GM19025 (cell line): ENCODE data around the gene SGPP2.
"Not testable (repeated sequence)": the region's sequence is repeated elsewhere in the genome, so short reads cannot be mapped to it uniquely, and the experiment has no call there.

Source experiments
- ATAC-seq: cut with Tn5 transposase; IDR thresholded peaks from one replicate; pipeline ENCODE4 v1.9.1; 2021; ENCODE audit warnings: mild to moderate bottlenecking, low read depth, moderate library complexity; ENCODE audit not compliant: unreplicated experiment

SGPP2 gene

GRCh38 chr2:222424729-222425671 is 657 bp downstream of the SGPP2 start:
- peak; percentile 11 for ATAC-seq

GRCh38 chr2:222427646-222428301 is 3.4 kb downstream of the SGPP2 start:
- ATAC-seq: peak; percentile 46

GRCh38 chr2:222430071-222430470 is 5.7 kb downstream of the SGPP2 start:
- no peak for ATAC-seq

DNA sequence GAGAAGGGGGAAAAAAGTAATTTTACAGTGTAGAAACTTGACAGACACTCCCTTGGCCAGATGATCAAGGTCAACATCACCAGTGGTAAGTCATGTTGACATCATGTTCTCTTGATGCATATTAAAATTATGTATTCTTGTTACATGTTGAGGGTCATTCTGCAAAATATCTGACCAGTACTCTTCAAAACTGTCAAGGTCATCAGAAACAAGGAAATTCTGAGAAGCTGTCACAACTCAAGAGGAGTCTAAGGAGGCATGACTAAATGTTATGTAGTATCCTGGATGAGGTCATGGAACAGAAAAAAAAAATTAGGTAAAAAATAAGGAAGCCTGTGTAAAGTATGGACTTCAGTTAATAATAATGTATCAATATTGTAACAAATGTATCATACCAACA is 6.3 kb downstream of the SGPP2 start:
- ATAC-seq: no peak

DNA sequence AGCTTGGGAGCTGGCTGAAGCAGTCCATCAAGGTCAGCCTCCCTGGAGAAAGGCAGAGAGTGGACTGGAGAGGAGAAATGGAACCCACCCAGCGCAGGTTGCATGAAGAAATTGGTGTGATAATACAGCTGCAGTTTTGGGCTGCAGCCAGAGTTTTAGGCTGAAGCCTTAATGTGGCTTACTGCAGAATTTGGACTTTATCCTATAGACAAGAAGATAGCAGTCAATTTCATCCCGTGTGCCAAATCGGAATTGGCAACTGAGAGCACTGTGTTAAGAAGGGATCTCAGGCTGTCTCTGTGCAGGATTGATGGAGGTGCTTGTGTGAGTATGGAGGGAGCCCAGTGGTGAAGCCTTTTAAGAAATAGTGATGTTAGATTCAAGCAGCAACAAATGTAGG is 7.5 kb downstream of the SGPP2 start:
- ATAC-seq: no peak

GRCh38 chr2:222433332-222434173 is 9.2 kb downstream of the SGPP2 start:
- ATAC-seq: peak; percentile 61

DNA sequence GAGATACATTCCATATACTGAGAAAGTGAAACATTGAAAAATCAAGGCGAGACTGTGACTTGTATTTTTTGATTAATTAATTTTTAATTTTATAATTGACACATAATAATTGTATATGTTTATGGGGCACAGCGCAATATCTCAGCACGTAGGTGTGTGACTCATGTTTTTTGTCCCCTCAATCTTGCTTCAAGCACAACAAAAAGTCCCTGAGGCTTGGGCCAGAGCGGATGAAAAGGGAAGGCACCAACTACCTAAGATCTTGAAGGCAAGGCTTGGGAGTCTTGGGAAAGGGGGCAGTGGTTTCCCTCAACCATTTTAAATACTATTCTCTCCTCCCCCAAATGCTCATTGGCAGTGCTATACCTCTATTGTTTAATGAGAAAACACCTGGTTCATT is 9.9 kb downstream of the SGPP2 start:
- peak; percentile 43 for ATAC-seq

- ATAC-seq: not testable (repeated sequence)
These were observed 11.2 kb downstream of the SGPP2 start for GRCh38 chr2:222435400-222436039.

DNA sequence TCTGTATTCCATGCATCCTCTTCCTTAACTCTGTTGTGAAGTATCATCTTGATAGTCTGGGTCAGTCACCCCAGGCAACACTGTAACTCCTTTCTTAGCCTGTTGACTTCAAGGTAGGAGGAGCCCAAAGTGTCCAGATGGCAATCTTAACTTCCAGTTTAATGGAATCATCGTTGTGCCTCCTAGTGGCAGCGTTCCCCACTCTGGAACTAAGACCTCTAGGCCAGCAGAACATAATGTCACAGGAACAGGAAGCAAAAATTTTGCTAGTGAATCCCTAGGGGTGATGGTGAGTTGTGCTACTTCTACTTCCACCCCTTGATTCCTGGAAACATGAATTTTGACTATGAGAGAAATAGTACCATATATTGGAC is 11.7 kb downstream of the SGPP2 start:
- ATAC-seq: no peak

DNA sequence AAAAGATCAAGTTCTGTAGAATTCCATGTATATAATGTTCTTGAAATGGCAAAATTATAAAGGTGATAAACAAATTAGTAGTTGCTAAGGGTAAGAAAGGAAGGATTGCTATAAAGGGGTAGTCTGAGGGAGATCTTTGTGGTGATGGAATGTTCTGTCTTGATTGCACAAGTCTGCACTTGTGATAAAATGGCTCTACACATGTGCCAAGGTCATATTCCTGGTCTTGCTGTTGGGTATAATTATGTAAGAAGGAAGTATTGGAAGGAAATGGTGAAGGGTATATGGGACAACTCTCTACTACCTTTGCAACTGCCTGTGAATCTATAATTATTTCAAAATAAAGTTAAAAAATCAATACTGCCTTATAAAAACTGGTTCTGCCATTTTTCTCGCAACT is 15.3 kb downstream of the SGPP2 start:
- ATAC-seq: no peak

GRCh38 chr2:222440673-222441422 is 16.5 kb downstream of the SGPP2 start:
- no peak for ATAC-seq

- ATAC-seq: no peak
These were observed 18.3 kb downstream of the SGPP2 start for GRCh38 chr2:222442665-222443064.

DNA sequence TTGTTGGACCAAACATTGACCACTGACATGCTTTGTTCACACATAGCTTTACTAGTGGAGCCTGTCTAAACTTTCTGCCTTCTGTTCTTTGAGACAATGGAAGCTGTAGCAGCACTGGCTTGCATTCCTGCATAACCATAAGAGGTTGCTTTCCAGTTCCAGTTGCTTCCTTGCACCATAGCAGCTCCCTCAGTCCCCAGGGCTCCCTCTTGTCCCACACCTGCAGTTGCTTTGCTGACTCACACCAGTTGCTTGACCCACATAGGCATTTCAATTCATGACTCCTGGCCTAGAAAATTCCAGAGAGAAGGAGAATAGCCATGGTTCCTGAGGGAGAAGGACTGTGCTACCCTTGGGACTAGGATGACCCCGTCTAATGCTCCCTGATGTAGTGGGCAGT is 20.9 kb downstream of the SGPP2 start:
- ATAC-seq: no peak

DNA sequence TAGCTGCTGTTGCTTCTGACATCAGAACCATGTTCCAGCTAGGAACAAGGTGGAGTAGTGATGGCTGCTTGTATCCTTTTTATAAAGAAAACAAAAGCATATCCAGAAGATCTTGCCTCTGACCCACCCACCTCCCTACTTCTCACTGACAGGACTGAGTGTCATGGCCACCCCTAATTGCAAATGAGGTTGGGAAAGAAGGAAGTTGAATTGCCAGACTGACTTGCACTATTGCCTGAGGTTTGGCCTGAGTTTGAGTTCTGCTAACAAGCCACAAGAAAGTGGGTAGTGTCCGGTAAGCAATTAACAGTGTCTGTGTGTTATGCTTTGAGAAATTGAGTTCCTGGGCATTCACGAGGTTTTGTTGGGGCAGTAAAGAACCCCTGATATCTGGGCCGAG is 22.8 kb downstream of the SGPP2 start:
- no peak for ATAC-seq

DNA sequence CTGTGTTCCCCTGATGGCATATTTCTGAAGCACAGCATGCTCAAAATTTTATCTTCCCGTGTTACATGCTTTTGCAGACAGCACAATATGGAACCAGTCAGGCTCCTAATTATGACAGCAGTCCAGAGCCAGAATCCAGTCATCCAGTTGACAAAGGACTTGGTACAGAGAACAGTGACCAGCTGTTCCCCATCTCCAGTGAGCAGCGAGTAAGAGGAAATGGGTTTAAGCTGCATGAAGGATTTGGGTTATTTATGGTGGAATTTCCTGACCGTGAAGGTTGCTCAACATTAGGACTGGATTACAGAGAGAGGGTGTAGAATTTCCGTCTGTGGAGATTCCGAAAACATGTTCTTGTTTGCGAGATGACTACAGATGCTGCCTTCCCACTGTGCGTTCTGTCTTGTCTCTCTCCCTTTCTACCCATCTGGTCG is 24.4 kb downstream of the SGPP2 start:
- no peak for ATAC-seq

GRCh38 chr2:222450021-222450420 is 25.7 kb downstream of the SGPP2 start:
- ATAC-seq: no peak

- peak; percentile 100 for ATAC-seq
These were observed 26.9 kb downstream of the SGPP2 start for GRCh38 chr2:222451224-222451674.

GRCh38 chr2:222452422-222452950 is 28.1 kb downstream of the SGPP2 start:
- ATAC-seq: no peak

DNA sequence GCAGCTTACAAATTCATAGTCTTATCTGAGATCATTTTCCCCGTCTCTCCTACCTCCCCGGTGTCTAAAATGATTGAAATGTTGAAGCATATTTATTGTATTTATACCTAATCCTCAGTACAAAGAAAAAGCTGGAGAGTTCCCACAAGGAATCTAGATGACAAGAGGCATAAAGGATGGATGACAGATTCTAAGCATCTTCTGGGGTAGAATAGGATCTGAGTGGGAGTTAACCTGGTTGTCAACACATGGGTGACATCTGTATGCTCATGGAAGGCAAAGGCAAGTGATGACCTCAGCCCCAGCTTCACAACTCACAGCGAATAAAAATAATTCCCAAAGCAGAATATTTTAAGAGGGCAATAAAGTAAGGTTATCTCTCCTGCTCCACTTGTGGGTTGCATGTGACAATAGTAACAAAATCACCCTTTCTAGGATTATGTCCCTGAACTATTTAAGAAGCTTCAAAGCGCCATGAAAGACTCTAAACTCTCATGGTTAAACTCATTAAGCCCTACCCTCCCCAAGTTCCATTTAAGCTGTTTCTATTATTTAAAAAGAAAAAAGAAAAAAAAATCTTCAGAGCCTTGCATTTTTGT is 32.2 kb downstream of the SGPP2 start:
- ATAC-seq: no peak
